ENCODE results near the gene N4BP2L1. TPM values are rescaled to one million over a fixed set of nuclear protein-coding genes. Genes with fewer than 3 reads are reported as not detected.

The N4BP2L1 gene
- polyA plus RNA-seq, 1 of the 3 experiments (the other 2 are of a cell fraction) = 1.2 TPM

DNA sequence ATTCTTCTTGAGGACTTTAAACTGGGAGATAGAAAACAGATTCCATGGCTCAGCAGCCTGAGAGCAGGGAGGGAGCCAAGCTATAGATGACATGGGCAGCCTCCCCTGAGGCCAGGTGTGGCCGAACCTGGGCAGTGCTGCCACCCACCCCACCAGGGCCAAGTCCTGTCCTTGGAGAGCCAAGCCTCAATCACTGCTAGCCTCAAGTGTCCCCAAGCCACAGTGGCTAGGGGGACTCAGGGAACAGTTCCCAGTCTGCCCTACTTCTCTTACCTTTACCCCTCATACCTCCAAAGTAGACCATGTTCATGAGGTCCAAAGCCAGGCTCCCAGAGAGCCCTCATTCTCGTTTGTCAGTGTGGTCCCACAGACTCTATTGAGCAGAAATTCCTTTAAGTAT is 8.1 kb downstream of the N4BP2L1 start:
- Histone ChIP-seq H3K27me3 (ENCODE audit: insufficient read depth) (no peaks in the 10 kb centered on the region), H3K79me2 (ENCODE audit: insufficient read depth) (no peaks in the 10 kb centered on the region), H3F3A (replicated peaks; ENCODE audit: insufficient read depth) (no peaks in the 10 kb centered on the region), H3K4me3 (ENCODE audit: low read depth in 2 of 2, low read length in 1 of 2) (no peak overlapping the region), H3K9me2 (no peaks in the 10 kb centered on the region), H3K9me3 (no peaks in the 10 kb centered on the region), H3K9ac (no peak overlapping the region), H3K27ac (ENCODE audit: low read depth in 2 of 2, low read length in 1 of 2) (no peak overlapping the region), H3K4me2 (no peak overlapping the region), H4K20me1 (ENCODE audit: insufficient read depth) (no peaks in the 10 kb centered on the region), H3K36me3 (replicated peaks in 1 of 2; ENCODE audit: control insufficient read depth in 1 of 2, insufficient read depth in 2 of 2, low read length in 1 of 2) (no peaks in the 10 kb centered on the region), H3K4me1 (ENCODE audit: control insufficient read depth in 1 of 2, insufficient read depth in 2 of 2, low read depth in 1 of 2, low read length in 1 of 2) (no peaks in the 10 kb centered on the region), H2AFZ (ENCODE audit: low read depth) (no peak overlapping the region)
- 67% methylated on average over 1 of the region's 2 CpGs for WGBS (ENCODE audit: low lambda C conversion rate)
- TF ChIP-seq FOXJ3 (CRISPR knock-in tag; IDR thresholded peaks at IDR 0.05) (no peak), TCF12 (IDR thresholded peaks at IDR 0.05) (no peak), JUND (IDR thresholded peaks at IDR 0.05) (no peak), TAF1 (IDR thresholded peaks at IDR 0.05; ENCODE audit: borderline replicate concordance, low read depth, low read length) (no peak), MEF2A (IDR thresholded peaks at IDR 0.05; ENCODE audit: borderline replicate concordance, low read depth) (no peak), MXI1 (IDR thresholded peaks at IDR 0.05; ENCODE audit: low read depth, low read length) (no peak), RCOR1 (IDR thresholded peaks at IDR 0.05; ENCODE audit: low read length) (no peak), GATA2 (CRISPR knock-in tag; IDR thresholded peaks at IDR 0.05) (no peak), TEAD4 (IDR thresholded peaks at IDR 0.05; ENCODE audit: borderline replicate concordance, insufficient read depth) (no peak), EP300 (IDR thresholded peaks at IDR 0.05; ENCODE audit: borderline replicate concordance in 1 of 2, low read depth in 1 of 2, low read length in 1 of 2) (no peak), POLR2AphosphoS5 (IDR thresholded peaks at IDR 0.05; ENCODE audit: low read depth, low read length) (no peak), RAD21 (IDR thresholded peaks at IDR 0.05; ENCODE audit: low read length) (no peak), EZH2phosphoT487 (IDR thresholded peaks at IDR 0.05; ENCODE audit: borderline replicate concordance, low read depth) (no peak), NRF1 (IDR thresholded peaks at IDR 0.05; ENCODE audit: low read depth, low read length) (no peak)
- TF ChIP-seq, protein P1, sequence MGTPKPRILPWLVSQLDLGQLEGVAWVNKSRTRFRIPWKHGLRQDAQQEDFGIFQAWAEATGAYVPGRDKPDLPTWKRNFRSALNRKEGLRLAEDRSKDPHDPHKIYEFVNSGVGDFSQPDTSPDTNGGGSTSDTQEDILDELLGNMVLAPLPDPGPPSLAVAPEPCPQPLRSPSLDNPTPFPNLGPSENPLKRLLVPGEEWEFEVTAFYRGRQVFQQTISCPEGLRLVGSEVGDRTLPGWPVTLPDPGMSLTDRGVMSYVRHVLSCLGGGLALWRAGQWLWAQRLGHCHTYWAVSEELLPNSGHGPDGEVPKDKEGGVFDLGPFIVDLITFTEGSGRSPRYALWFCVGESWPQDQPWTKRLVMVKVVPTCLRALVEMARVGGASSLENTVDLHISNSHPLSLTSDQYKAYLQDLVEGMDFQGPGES (IDR thresholded peaks at IDR 0.05; ENCODE audit: low read depth, low read length) = no peak
- TF ChIP-seq, protein P2, sequence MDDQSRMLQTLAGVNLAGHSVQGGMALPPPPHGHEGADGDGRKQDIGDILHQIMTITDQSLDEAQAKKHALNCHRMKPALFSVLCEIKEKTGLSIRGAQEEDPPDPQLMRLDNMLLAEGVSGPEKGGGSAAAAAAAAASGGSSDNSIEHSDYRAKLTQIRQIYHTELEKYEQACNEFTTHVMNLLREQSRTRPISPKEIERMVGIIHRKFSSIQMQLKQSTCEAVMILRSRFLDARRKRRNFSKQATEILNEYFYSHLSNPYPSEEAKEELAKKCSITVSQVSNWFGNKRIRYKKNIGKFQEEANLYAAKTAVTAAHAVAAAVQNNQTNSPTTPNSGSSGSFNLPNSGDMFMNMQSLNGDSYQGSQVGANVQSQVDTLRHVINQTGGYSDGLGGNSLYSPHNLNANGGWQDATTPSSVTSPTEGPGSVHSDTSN (IDR thresholded peaks at IDR 0.05) = no peak
- TF ChIP-seq, protein P3, sequence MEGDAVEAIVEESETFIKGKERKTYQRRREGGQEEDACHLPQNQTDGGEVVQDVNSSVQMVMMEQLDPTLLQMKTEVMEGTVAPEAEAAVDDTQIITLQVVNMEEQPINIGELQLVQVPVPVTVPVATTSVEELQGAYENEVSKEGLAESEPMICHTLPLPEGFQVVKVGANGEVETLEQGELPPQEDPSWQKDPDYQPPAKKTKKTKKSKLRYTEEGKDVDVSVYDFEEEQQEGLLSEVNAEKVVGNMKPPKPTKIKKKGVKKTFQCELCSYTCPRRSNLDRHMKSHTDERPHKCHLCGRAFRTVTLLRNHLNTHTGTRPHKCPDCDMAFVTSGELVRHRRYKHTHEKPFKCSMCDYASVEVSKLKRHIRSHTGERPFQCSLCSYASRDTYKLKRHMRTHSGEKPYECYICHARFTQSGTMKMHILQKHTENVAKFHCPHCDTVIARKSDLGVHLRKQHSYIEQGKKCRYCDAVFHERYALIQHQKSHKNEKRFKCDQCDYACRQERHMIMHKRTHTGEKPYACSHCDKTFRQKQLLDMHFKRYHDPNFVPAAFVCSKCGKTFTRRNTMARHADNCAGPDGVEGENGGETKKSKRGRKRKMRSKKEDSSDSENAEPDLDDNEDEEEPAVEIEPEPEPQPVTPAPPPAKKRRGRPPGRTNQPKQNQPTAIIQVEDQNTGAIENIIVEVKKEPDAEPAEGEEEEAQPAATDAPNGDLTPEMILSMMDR (IDR thresholded peaks at IDR 0.05) = no peak
- TF ChIP-seq, protein P4, sequence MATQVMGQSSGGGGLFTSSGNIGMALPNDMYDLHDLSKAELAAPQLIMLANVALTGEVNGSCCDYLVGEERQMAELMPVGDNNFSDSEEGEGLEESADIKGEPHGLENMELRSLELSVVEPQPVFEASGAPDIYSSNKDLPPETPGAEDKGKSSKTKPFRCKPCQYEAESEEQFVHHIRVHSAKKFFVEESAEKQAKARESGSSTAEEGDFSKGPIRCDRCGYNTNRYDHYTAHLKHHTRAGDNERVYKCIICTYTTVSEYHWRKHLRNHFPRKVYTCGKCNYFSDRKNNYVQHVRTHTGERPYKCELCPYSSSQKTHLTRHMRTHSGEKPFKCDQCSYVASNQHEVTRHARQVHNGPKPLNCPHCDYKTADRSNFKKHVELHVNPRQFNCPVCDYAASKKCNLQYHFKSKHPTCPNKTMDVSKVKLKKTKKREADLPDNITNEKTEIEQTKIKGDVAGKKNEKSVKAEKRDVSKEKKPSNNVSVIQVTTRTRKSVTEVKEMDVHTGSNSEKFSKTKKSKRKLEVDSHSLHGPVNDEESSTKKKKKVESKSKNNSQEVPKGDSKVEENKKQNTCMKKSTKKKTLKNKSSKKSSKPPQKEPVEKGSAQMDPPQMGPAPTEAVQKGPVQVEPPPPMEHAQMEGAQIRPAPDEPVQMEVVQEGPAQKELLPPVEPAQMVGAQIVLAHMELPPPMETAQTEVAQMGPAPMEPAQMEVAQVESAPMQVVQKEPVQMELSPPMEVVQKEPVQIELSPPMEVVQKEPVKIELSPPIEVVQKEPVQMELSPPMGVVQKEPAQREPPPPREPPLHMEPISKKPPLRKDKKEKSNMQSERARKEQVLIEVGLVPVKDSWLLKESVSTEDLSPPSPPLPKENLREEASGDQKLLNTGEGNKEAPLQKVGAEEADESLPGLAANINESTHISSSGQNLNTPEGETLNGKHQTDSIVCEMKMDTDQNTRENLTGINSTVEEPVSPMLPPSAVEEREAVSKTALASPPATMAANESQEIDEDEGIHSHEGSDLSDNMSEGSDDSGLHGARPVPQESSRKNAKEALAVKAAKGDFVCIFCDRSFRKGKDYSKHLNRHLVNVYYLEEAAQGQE (IDR thresholded peaks at IDR 0.05; ENCODE audit: low read depth, low read length) = no peak
- DNase-seq = no peak
- ChIA-PET CTCF (no interaction called here), POLR2A (no interaction called here)

All from SK-N-SH (cell line).